Hematopoietic multipotent progenitor cell treated with erythropoietin and hydrocortisone succinate and interleukin-3 and kit ligand, for 8 days (in vitro differentiated cells): ENCODE data around the gene SLC24A4.

Experiments
- DNase-seq: peaks from one replicate; pipeline ENCODE4 v3.0.0-alpha.2; 2015

SLC24A4 gene

GRCh38 chr14:92323011-92323915, at the start of gene SLC24A4:
Gene SLC24A4 (plus strand): TSS chr14:92323165. CDS start chr14:92323831, 666 bp downstream.
- no peak for DNase-seq

GRCh38 chr14:92273166-92273565, 49.8 kb upstream of the SLC24A4 start:
- DNase-seq: no peak

- DNase-seq: no peak
These were observed 48.9 kb upstream of the SLC24A4 start for GRCh38 chr14:92274055-92274454.

GRCh38 chr14:92276074-92276473, 46.9 kb upstream of the SLC24A4 start:
- DNase-seq: no peak

GRCh38 chr14:92277031-92277430, 45.9 kb upstream of the SLC24A4 start:
- no peak for DNase-seq

- no peak for DNase-seq
These were observed 42.3 kb upstream of the SLC24A4 start for GRCh38 chr14:92280554-92281262.

GRCh38 chr14:92282669-92283068, 40.3 kb upstream of the SLC24A4 start:
- no peak for DNase-seq

GRCh38 chr14:92285311-92285710, 37.7 kb upstream of the SLC24A4 start:
- DNase-seq: no peak

- DNase-seq: no peak
These were observed 35.0 kb upstream of the SLC24A4 start for GRCh38 chr14:92287987-92288386.

- DNase-seq: no peak
These were observed 33.8 kb upstream of the SLC24A4 start for GRCh38 chr14:92288994-92289660.

- no peak for DNase-seq
These were observed 30.3 kb upstream of the SLC24A4 start for GRCh38 chr14:92292673-92293072.

- no peak for DNase-seq
These were observed 28.5 kb upstream of the SLC24A4 start for GRCh38 chr14:92294506-92294905.

- DNase-seq: no peak
These were observed 25.0 kb upstream of the SLC24A4 start for GRCh38 chr14:92297818-92298595.

GRCh38 chr14:92302481-92302880, 20.5 kb upstream of the SLC24A4 start:
- DNase-seq: no peak

- DNase-seq: no peak
These were observed 14.2 kb upstream of the SLC24A4 start for GRCh38 chr14:92308716-92309115.

GRCh38 chr14:92309968-92310530, 12.9 kb upstream of the SLC24A4 start:
- no peak for DNase-seq

- no peak for DNase-seq
These were observed 12.1 kb upstream of the SLC24A4 start for GRCh38 chr14:92310776-92311375.

GRCh38 chr14:92314182-92314581, 8.8 kb upstream of the SLC24A4 start:
- DNase-seq: no peak

- no peak for DNase-seq
These were observed 7.7 kb upstream of the SLC24A4 start for GRCh38 chr14:92315050-92315805.

GRCh38 chr14:92316176-92316575, 6.8 kb upstream of the SLC24A4 start:
- no peak for DNase-seq

GRCh38 chr14:92316937-92317336, 6.0 kb upstream of the SLC24A4 start:
- DNase-seq: no peak
